H1 (cell line): ENCODE results near the gene PSMG2. TPM values are rescaled to one million over a fixed set of nuclear protein-coding genes. Genes with fewer than 3 reads are reported as not detected.

Experiments used
- EP300 ChIP-seq, 2 experiments: IDR thresholded peaks; 1 replicate in 1 of 2; 2 replicates in 1 of 2; pipeline ENCODE4 v1.6.1; 2011 to 2012; ENCODE audit warnings: low read depth in 2 of 2, low read length in 2 of 2, mild to moderate bottlenecking in 2 of 2, borderline replicate concordance in 1 of 2, inconsistent platforms in 1 of 2, moderate library complexity in 1 of 2
- polyA plus RNA-seq, 7 experiments: library from polyadenylated mRNA; depleted of rRNA in 3 of 7; stranded (reverse) in 5 of 7; unstranded in 2 of 7; fragments of >200 nt in 5 of 7; fragments of 200-250 nt in 2 of 7; gene quantifications; 1 replicate in 5 of 7; 2 replicates in 1 of 7; 4 replicates in 1 of 7; pipeline versions ENCODE4 v1.2.1 to v1.2.3, GENCODE V29; 2011 to 2013; ENCODE audit warnings: missing spikeins in 2 of 7, mixed read lengths in 2 of 7
- total RNA-seq: library from RNA; stranded (reverse); fragmentation: NEBNext Ultra II Directional; extraction: Animal tissue kit (Norgen Biotek cat#: 25700); gene quantifications from 2 replicates; pipeline ENCODE4 v1.2.1, GENCODE V29; 2021
- TF ChIP-seq, protein P1 (sequence below): IDR thresholded peaks from 2 replicates; pipeline ENCODE4 v1.6.1; 2011; ENCODE audit warnings: low read length, improper control_type of control experiment

Gene PSMG2
- total and polyA plus RNA-seq, 2 of the 8 experiments (the other 6 are each of a cell fraction or from before 2014, with no cell fraction given): 52.9 to 79.3 TPM

DNA sequence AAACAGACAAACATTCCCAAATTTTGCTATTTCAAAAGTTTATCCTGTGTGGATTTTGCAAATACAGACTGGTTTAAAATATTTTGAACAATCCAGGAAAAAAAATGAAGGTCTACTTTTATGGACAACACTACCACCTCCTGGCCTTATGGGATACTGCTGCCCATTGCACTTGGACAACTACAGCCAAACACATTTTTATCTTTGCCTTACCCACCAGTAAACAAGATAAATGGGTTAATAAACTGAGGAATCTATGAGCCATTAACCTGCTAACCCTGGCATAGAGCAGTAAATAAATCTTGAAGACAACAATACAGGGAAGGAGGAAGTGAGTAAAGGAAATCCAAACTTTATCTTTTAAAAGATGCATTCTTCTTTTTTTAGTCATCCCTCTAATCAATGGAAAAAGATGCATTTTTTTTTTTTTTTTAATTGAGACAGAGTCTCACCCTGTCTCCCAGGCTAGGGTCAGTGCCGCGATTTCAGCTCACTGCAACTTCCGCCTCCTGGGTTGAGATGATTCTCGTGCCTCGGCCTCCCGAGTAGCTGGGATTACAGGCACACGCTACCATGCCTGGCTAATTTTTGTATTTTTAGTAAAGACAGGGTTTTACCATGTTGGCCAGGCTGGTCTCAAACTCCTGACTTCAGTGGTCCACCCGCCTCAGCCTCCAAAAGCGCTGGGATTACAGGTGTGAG is 42.8 kb upstream of the PSMG2 start (continued):
- TF ChIP-seq, protein P1, sequence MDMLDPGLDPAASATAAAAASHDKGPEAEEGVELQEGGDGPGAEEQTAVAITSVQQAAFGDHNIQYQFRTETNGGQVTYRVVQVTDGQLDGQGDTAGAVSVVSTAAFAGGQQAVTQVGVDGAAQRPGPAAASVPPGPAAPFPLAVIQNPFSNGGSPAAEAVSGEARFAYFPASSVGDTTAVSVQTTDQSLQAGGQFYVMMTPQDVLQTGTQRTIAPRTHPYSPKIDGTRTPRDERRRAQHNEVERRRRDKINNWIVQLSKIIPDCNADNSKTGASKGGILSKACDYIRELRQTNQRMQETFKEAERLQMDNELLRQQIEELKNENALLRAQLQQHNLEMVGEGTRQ: no peak
- no peak for TF ChIP-seq EP300 (IDR thresholded peaks at IDR 0.05; ENCODE audit: borderline replicate concordance in 1 of 2, low read depth in 2 of 2, low read length in 2 of 2)
